WTC11 (cell line): ENCODE data around the gene SCN3A.

ENCODE experiments used
- EMX1 ChIP-seq: fragments of 250-450 bp; sonication (Bioruptor Pico); IDR thresholded peaks from 2 replicates; pipeline ENCODE4 v1.8.0; 2021; ENCODE audit warnings: mild to moderate bottlenecking
- HMGXB4 ChIP-seq: sonication (generic); formaldehyde crosslinking; IDR thresholded peaks from 2 replicates; pipeline ENCODE4 v1.8.1; 2023; ENCODE audit warnings: mild to moderate bottlenecking, moderate library complexity, missing genetic modification reagents
- KAT7 ChIP-seq: sonication (generic); formaldehyde crosslinking; IDR thresholded peaks from 2 replicates; pipeline ENCODE4 v1.8.1; 2023; ENCODE audit warnings: missing genetic modification reagents, mild to moderate bottlenecking, borderline replicate concordance
- SP1 ChIP-seq: sonication (generic); formaldehyde crosslinking; conservative IDR thresholded peaks from 2 replicates; pipeline ENCODE4 v1.8.1; 2022; ENCODE audit warnings: missing genetic modification reagents
- TEAD4 ChIP-seq: sonication (generic); formaldehyde crosslinking; IDR thresholded peaks from 2 replicates; pipeline ENCODE4 v1.8.0; 2022; ENCODE audit warnings: mild to moderate bottlenecking, missing genetic modification reagents
- USF2 ChIP-seq: sonication (generic); formaldehyde crosslinking; IDR thresholded peaks from 2 replicates; pipeline ENCODE4 v1.8.1; 2023; ENCODE audit warnings: mild to moderate bottlenecking, missing genetic modification reagents, moderate library complexity
- ZBTB43 ChIP-seq: sonication (generic); formaldehyde crosslinking; IDR thresholded peaks from 2 replicates; pipeline ENCODE4 v1.8.1; 2023; ENCODE audit warnings: mild to moderate bottlenecking, missing genetic modification reagents
- ZNF138 ChIP-seq: sonication (generic); formaldehyde crosslinking; conservative IDR thresholded peaks from 2 replicates; pipeline ENCODE4 v1.8.1; 2022; ENCODE audit warnings: mild to moderate bottlenecking, moderate library complexity, missing genetic modification reagents
- ZNF396 ChIP-seq: fragments of 250-450 bp; sonication (Bioruptor Pico); IDR thresholded peaks from 2 replicates; pipeline ENCODE4 v1.8.0; 2021; ENCODE audit warnings: mild to moderate bottlenecking, moderate library complexity, borderline replicate concordance
- ZNF416 ChIP-seq: fragments of 250-450 bp; sonication (Bioruptor Pico); IDR thresholded peaks from 2 replicates; pipeline ENCODE4 v1.9.0; 2021; ENCODE audit warnings: mild to moderate bottlenecking, inconsistent platforms
- TF ChIP-seq, protein P1 (sequence below): fragments of 200-600 bp; IDR thresholded peaks from 2 replicates; pipeline ENCODE4 v1.8.0; 2022; ENCODE audit warnings: antibody characterized with exemption
- TF ChIP-seq, protein P2 (sequence below): sonication (generic); formaldehyde crosslinking; IDR thresholded peaks from 2 replicates; pipeline ENCODE4 v1.8.0; 2023; ENCODE audit warnings: mild to moderate bottlenecking, missing genetic modification reagents
- TF ChIP-seq, protein P3 (sequence below): sonication (generic); formaldehyde crosslinking; conservative IDR thresholded peaks from 2 replicates; pipeline ENCODE4 v1.8.1; 2022; ENCODE audit warnings: mild to moderate bottlenecking, missing genetic modification reagents
- TF ChIP-seq, protein P4 (sequence below): fragments of 250-450 bp; sonication (Bioruptor Pico); conservative IDR thresholded peaks from 2 replicates; pipeline ENCODE4 v1.9.0; 2021; ENCODE audit warnings: mild to moderate bottlenecking

GRCh38 chr2:165105926-165106325 lies 97.9 kb downstream of the SCN3A start:
- TF ChIP-seq, protein P1, sequence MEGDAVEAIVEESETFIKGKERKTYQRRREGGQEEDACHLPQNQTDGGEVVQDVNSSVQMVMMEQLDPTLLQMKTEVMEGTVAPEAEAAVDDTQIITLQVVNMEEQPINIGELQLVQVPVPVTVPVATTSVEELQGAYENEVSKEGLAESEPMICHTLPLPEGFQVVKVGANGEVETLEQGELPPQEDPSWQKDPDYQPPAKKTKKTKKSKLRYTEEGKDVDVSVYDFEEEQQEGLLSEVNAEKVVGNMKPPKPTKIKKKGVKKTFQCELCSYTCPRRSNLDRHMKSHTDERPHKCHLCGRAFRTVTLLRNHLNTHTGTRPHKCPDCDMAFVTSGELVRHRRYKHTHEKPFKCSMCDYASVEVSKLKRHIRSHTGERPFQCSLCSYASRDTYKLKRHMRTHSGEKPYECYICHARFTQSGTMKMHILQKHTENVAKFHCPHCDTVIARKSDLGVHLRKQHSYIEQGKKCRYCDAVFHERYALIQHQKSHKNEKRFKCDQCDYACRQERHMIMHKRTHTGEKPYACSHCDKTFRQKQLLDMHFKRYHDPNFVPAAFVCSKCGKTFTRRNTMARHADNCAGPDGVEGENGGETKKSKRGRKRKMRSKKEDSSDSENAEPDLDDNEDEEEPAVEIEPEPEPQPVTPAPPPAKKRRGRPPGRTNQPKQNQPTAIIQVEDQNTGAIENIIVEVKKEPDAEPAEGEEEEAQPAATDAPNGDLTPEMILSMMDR: no peak
- no peak for TF ChIP-seq ZNF416 (CRISPR knock-in tag)
- TF ChIP-seq, protein P2, sequence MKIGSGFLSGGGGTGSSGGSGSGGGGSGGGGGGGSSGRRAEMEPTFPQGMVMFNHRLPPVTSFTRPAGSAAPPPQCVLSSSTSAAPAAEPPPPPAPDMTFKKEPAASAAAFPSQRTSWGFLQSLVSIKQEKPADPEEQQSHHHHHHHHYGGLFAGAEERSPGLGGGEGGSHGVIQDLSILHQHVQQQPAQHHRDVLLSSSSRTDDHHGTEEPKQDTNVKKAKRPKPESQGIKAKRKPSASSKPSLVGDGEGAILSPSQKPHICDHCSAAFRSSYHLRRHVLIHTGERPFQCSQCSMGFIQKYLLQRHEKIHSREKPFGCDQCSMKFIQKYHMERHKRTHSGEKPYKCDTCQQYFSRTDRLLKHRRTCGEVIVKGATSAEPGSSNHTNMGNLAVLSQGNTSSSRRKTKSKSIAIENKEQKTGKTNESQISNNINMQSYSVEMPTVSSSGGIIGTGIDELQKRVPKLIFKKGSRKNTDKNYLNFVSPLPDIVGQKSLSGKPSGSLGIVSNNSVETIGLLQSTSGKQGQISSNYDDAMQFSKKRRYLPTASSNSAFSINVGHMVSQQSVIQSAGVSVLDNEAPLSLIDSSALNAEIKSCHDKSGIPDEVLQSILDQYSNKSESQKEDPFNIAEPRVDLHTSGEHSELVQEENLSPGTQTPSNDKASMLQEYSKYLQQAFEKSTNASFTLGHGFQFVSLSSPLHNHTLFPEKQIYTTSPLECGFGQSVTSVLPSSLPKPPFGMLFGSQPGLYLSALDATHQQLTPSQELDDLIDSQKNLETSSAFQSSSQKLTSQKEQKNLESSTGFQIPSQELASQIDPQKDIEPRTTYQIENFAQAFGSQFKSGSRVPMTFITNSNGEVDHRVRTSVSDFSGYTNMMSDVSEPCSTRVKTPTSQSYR (CRISPR knock-in tag): no peak
- TF ChIP-seq, protein P3, sequence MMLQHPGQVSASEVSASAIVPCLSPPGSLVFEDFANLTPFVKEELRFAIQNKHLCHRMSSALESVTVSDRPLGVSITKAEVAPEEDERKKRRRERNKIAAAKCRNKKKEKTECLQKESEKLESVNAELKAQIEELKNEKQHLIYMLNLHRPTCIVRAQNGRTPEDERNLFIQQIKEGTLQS (CRISPR knock-in tag): no peak
- no peak for TF ChIP-seq TEAD4 (CRISPR knock-in tag)
- TF ChIP-seq, protein P4, sequence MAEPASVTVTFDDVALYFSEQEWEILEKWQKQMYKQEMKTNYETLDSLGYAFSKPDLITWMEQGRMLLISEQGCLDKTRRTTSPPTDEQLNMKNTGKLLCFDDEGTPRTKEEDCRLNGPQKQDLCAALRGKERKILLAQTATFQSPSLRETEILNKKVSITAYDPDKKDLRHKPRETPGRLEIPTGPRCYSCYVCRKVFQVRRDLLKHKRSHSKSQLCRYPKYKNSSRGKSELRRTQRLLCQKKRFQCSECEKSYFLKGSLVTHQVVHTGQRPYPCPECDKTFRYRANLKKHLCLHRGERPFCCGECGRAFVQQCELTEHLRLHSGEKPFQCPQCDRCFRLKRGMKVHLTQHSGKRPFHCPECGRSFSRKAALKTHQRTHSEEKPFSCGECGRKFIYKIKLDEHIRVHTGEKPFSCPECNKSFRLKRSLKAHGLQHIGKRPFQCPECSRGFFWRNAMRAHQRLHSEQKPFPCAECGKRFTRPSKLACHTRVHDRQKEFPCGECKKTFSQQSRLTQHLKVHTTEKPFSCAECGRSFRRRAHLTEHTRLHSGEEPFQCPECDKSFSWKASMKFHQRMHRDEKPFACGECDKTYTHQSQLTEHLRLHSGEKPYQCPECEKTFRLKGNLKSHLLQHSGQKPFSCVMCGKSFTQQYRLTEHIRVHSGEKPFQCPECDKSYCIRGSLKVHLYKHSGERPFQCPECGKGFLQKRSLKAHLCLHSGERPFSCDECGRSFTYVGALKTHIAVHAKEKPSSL: no peak
- no peak for TF ChIP-seq ZNF396 (CRISPR knock-in tag)
- no peak for TF ChIP-seq ZNF138 (CRISPR knock-in tag)
- no peak for TF ChIP-seq USF2 (CRISPR knock-in tag)
- no peak for TF ChIP-seq KAT7 (CRISPR knock-in tag)
- no peak for TF ChIP-seq SP1 (CRISPR knock-in tag)
- TF ChIP-seq ZBTB43 (CRISPR knock-in tag): no peak
- no peak for TF ChIP-seq HMGXB4
- TF ChIP-seq EMX1 (CRISPR knock-in tag): no peak
